ENCODE data around the gene GARNL3. TPM values are rescaled to one million over a fixed set of nuclear protein-coding genes. Genes with fewer than 3 reads are reported as not detected.

Gene GARNL3
- total RNA-seq, 2 experiments from 2014 or later = 16.1 to 17.2 TPM

DNA sequence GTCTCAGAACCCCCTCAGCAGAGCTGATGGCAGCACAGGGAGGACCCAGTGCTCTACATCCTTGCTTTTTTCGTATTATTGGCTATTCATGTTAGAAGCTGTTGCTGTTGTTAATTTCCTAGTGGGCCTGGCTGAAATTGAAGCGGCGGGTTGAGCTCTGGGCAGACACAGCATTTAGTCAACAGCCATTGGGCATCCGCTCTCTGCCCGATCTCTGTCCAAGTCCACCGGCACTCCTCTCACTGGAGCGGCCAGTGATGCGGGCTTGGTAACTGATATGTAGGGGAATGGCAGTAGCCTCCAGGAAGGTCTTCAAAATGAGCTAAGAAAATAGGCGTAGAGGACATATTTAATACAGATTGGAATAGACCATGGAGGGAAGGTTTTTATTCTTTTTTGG lies 1.3 kb upstream of the GARNL3 start:
- no peak for DNase-seq (ENCODE audit: low spot score)
- no peak overlapping the region for H2AFZ ChIP-seq (ENCODE audit: low read length)
- H3K4me2 ChIP-seq (ENCODE audit: low read length) = no peak overlapping the region
- H3K4me3 ChIP-seq (ENCODE audit: low read depth, low read length, poor library complexity, severe bottlenecking) = no peak overlapping the region
- TF ChIP-seq, protein P1, sequence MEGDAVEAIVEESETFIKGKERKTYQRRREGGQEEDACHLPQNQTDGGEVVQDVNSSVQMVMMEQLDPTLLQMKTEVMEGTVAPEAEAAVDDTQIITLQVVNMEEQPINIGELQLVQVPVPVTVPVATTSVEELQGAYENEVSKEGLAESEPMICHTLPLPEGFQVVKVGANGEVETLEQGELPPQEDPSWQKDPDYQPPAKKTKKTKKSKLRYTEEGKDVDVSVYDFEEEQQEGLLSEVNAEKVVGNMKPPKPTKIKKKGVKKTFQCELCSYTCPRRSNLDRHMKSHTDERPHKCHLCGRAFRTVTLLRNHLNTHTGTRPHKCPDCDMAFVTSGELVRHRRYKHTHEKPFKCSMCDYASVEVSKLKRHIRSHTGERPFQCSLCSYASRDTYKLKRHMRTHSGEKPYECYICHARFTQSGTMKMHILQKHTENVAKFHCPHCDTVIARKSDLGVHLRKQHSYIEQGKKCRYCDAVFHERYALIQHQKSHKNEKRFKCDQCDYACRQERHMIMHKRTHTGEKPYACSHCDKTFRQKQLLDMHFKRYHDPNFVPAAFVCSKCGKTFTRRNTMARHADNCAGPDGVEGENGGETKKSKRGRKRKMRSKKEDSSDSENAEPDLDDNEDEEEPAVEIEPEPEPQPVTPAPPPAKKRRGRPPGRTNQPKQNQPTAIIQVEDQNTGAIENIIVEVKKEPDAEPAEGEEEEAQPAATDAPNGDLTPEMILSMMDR (conservative IDR thresholded peaks at IDR 0.05; ENCODE audit: low read length) = no peak
- TF ChIP-seq EZH2phosphoT487 (IDR thresholded peaks at IDR 0.05; ENCODE audit: borderline replicate concordance, low read depth, low read length) = no peak
- H3K9me2 ChIP-seq (ENCODE audit: insufficient read depth, low read length) = no peaks in the 10 kb centered on the region
- ChIA-PET CTCF (ENCODE audit: unreplicated experiment) (no interaction called here), POLR2A (no interaction called here)
- H3K27ac ChIP-seq (ENCODE audit: low read depth, low read length, poor library complexity, severe bottlenecking) = no peak overlapping the region
- no peaks in the 10 kb centered on the region for H3K36me3 ChIP-seq (ENCODE audit: insufficient read depth, low read length)
- intact Hi-C loops (cut with micrococcal nuclease; ENCODE audit: unreplicated experiment) = no loop called here
- H3K4me1 ChIP-seq (ENCODE audit: insufficient read depth, low read length, poor library complexity, severe bottlenecking) = peaks cover 6% of the 10 kb centered on the region
- BruUV-seq (replicated peaks) = no TSS peak
- H4K20me1 ChIP-seq (ENCODE audit: insufficient read depth, low read length) = no peaks in the 10 kb centered on the region
- H3K79me2 ChIP-seq (ENCODE audit: insufficient read depth, low read depth, low read length) = no peaks in the 10 kb centered on the region
- H3K9me3 ChIP-seq (ENCODE audit: low read length) = no peaks in the 10 kb centered on the region

DNA sequence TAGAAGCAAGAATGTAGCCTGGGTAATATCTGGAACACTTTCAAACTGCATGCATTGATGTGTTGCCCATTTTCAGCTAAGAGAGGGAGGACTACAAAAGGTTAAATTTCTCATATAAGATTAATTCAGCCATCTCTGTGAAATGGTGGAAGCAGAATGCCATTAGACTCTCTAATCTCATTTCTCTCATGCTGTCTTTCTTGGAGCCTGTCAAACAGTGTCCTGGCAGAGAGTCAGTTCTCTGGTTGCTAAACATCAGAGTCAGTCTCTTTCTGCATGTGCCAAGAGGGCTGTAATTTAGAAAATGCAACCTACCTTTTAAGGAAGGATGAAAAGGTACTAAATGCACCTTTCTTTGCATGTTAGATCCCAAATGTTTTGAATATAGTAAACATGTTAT lies 910 bp upstream of the GARNL3 start:
- intact Hi-C loops (cut with micrococcal nuclease; ENCODE audit: unreplicated experiment) = no loop called here
- CTCF ChIA-PET (ENCODE audit: unreplicated experiment) = no interaction called here
- Histone ChIP-seq H3K27ac (ENCODE audit: low read depth, low read length, poor library complexity, severe bottlenecking) (no peak overlapping the region), H3K4me3 (ENCODE audit: low read depth, low read length, poor library complexity, severe bottlenecking) (no peak overlapping the region), H4K20me1 (ENCODE audit: insufficient read depth, low read length) (no peaks in the 10 kb centered on the region), H3K9me2 (ENCODE audit: insufficient read depth, low read length) (no peaks in the 10 kb centered on the region), H3K4me2 (ENCODE audit: low read length) (no peak overlapping the region), H3K36me3 (ENCODE audit: insufficient read depth, low read length) (no peaks in the 10 kb centered on the region), H3K4me1 (ENCODE audit: insufficient read depth, low read length, poor library complexity, severe bottlenecking) (peaks cover 10% of the 10 kb centered on the region), H2AFZ (ENCODE audit: low read length) (no peak overlapping the region), H3K79me2 (ENCODE audit: insufficient read depth, low read depth, low read length) (no peaks in the 10 kb centered on the region), H3K9me3 (ENCODE audit: low read length) (no peaks in the 10 kb centered on the region)
- no peak for DNase-seq (ENCODE audit: low spot score)
- no TSS peak for BruUV-seq (replicated peaks)
- no peak for TF ChIP-seq EZH2phosphoT487 (IDR thresholded peaks at IDR 0.05; ENCODE audit: borderline replicate concordance, low read depth, low read length)
- TF ChIP-seq, protein P1 (conservative IDR thresholded peaks at IDR 0.05; ENCODE audit: low read length) = no peak
- POLR2A ChIA-PET = no interaction called here

DNA sequence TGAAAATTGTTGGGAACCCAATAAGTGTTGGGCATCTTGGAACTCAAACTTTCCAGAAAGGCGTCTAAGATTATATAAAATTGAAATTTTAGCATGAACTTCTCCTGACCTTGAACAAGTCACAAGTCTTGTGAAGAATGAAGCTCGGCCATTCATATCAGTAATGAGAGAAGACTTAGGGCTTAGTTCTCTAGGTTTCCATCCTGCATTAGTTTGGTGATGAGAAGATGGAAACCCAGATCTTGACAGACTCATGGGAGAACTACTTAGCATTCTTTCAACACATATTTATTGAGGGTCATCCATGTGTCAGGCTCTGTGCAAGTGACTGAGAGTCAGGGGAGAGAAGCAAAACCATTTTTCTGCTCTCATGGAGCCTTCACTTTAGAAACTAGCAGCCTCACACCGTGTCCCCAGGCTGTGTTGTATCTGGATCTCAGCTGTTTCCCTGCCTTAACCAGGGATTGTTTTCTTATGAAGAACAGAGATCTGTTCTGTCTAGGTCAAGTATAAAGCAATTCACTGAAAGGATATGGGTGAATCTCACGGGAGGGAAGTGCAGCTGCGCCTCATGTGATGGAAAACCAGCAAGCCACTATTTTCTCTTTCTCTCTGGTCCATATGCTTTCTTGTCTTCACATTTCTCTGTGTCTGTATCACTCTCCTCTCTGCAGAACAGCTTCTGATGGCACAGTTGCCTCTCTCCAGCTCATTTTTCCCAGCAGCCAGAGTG lies 3.4 kb downstream of the GARNL3 start:
- ChIA-PET POLR2A (interaction anchor here (0.6 kb wide), 1 partner anchor 739 kb away, joined by 8 read pairs; no protein-coding TSS in a partner anchor), CTCF (ENCODE audit: unreplicated experiment) (no interaction called here)
- no TSS peak for BruUV-seq (replicated peaks)
- Histone ChIP-seq H3K27ac (ENCODE audit: low read depth, low read length, poor library complexity, severe bottlenecking) (no peak overlapping the region), H4K20me1 (ENCODE audit: insufficient read depth, low read length) (no peaks in the 10 kb centered on the region), H3K79me2 (ENCODE audit: insufficient read depth, low read depth, low read length) (no peaks in the 10 kb centered on the region), H3K4me3 (ENCODE audit: low read depth, low read length, poor library complexity, severe bottlenecking) (no peak overlapping the region), H3K4me2 (ENCODE audit: low read length) (no peak overlapping the region), H3K4me1 (ENCODE audit: insufficient read depth, low read length, poor library complexity, severe bottlenecking) (peaks cover 17% of the 10 kb centered on the region), H3K36me3 (ENCODE audit: insufficient read depth, low read length) (no peaks in the 10 kb centered on the region), H3K9me3 (ENCODE audit: low read length) (no peaks in the 10 kb centered on the region), H3K9me2 (ENCODE audit: insufficient read depth, low read length) (no peaks in the 10 kb centered on the region), H2AFZ (ENCODE audit: low read length) (no peak overlapping the region; the same call in 1 of the 2 replicates)
- intact Hi-C loops (cut with micrococcal nuclease; ENCODE audit: unreplicated experiment) = no loop called here
- TF ChIP-seq, protein P1 (conservative IDR thresholded peaks at IDR 0.05; ENCODE audit: low read length) = no peak
- no peak for TF ChIP-seq EZH2phosphoT487 (IDR thresholded peaks at IDR 0.05; ENCODE audit: borderline replicate concordance, low read depth, low read length)
- DNase-seq (ENCODE audit: low spot score) = peak; percentile 18

Measured in OCI-LY7 (cell line).